ENCODE measurements around the gene CSGALNACT2.

DNA sequence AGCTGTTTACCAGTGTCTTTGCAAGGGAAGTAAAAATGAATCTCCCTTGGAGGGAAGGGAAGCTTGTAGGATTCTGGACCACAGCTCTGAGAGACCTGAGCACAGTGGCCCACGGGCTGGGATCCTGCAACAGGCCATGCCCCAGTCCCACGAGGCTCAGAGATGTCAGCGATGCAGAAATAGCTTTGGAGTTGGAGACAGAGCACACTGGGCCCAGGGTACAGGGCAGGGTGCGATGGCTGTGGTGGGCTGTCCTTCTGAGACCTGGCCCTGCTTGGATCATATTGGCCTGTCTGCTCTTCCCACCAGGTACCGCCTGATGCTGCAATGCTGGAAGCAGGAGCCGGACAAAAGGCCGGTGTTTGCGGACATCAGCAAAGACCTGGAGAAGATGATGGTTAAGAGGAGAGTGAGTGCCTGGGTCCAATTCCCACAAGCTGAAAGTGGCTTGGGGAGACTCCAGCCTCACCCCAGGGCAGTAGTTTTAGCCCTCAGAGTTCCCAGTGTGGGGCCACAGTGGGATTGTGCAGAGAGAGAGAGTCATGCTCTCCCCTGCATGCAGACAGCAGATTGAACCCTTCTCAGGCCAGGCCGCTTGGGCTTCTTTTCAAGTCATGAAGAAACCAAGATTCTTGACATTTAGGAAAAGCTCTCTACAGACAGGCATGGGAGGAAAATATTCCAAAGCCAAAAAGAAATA lies 13.5 kb upstream of the CSGALNACT2 start:
- TF ChIP-seq MXI1 (IDR thresholded peaks at IDR 0.05; ENCODE audit: low read depth, low read length) (no peak), POLR2A (IDR thresholded peaks at IDR 0.05; ENCODE audit: low read depth, low read length) (no peak), SMC3 (IDR thresholded peaks at IDR 0.05; ENCODE audit: borderline replicate concordance, low read length) (no peak), ZNF24 (IDR thresholded peaks at IDR 0.05) (no peak)
